ENCODE measurements around the gene WDR82. TPM values are rescaled to one million over a fixed set of nuclear protein-coding genes. Genes with fewer than 3 reads are reported as not detected.

WDR82 gene
- total and polyA plus RNA-seq, 9 of the 15 experiments (the other 6 are each of a cell fraction or from before 2014, with no cell fraction given): 6.4 to 62.9 (median 37.1) TPM

DNA sequence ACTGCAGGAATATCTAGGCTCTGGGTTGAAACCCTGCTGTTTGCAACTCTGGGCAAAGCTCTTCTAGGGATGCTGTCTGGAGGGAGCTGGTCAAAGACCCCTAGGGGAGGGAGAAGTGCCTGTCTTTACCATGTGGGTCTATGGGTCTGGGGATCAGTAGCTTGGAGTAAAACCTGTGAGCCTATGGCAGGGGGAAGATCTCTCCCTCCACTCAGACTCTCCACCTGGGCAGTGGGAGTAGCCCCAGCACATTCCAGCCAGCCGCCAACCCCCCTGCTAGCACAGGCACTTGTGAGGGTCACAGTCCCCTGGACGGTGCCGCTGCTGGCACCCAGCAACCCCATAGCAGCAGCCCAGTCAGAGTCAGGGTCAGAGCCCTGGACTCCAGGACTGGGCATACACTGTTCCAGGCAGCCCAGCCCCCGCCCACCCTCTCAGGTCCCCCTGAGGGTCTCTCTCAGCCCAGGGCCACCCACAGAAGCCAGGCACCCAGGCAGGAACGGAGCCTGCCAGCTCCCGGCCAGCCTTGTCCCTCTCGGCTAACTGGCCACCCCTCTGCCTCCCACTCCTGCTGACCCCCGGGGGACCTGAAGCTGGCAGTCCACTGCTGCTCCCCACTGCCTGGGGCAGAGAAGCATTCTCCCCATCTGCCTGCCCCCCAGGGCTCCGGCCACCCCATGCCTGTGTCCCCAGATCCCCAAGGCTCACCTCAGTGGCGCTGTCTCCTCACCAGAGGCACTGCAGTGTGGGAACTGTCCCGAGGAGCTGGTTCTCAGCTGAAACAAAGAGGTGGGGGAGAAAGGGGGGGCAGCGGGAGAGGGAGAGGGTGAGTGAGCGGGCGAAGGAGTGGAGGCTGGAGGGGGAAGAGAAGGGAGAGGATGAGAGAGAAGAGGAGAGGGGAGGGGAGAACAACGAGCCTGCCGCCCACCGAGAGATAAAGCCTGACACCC, 20.0 kb upstream of the WDR82 start (continued):
- no peak for TF ChIP-seq FOS (IDR thresholded peaks at IDR 0.05; ENCODE audit: extremely low read depth, insufficient read length)
- TF ChIP-seq RCOR1 (IDR thresholded peaks at IDR 0.05; ENCODE audit: borderline replicate concordance in 1 of 2, low read depth in 2 of 2, low read length in 2 of 2): no peak
- TF ChIP-seq NFE2L1 (tag; IDR thresholded peaks at IDR 0.05; ENCODE audit: borderline replicate concordance, low read depth): no peak
- TF ChIP-seq, protein P1, sequence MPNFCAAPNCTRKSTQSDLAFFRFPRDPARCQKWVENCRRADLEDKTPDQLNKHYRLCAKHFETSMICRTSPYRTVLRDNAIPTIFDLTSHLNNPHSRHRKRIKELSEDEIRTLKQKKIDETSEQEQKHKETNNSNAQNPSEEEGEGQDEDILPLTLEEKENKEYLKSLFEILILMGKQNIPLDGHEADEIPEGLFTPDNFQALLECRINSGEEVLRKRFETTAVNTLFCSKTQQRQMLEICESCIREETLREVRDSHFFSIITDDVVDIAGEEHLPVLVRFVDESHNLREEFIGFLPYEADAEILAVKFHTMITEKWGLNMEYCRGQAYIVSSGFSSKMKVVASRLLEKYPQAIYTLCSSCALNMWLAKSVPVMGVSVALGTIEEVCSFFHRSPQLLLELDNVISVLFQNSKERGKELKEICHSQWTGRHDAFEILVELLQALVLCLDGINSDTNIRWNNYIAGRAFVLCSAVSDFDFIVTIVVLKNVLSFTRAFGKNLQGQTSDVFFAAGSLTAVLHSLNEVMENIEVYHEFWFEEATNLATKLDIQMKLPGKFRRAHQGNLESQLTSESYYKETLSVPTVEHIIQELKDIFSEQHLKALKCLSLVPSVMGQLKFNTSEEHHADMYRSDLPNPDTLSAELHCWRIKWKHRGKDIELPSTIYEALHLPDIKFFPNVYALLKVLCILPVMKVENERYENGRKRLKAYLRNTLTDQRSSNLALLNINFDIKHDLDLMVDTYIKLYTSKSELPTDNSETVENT (CRISPR knock-in tag; IDR thresholded peaks at IDR 0.05): no peak
- no peak for TF ChIP-seq YY1 (IDR thresholded peaks at IDR 0.05; ENCODE audit: borderline replicate concordance in 1 of 3, control insufficient read depth in 1 of 3, extremely low read depth in 1 of 3, insufficient read depth in 3 of 3, insufficient read length in 1 of 3, insufficient replicate concordance in 2 of 3, low read depth in 1 of 3, low read length in 2 of 3)
- TF ChIP-seq, protein P2, sequence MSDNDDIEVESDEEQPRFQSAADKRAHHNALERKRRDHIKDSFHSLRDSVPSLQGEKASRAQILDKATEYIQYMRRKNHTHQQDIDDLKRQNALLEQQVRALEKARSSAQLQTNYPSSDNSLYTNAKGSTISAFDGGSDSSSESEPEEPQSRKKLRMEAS (CRISPR knock-in tag; IDR thresholded peaks at IDR 0.05): no peak
- TF ChIP-seq, protein P3, sequence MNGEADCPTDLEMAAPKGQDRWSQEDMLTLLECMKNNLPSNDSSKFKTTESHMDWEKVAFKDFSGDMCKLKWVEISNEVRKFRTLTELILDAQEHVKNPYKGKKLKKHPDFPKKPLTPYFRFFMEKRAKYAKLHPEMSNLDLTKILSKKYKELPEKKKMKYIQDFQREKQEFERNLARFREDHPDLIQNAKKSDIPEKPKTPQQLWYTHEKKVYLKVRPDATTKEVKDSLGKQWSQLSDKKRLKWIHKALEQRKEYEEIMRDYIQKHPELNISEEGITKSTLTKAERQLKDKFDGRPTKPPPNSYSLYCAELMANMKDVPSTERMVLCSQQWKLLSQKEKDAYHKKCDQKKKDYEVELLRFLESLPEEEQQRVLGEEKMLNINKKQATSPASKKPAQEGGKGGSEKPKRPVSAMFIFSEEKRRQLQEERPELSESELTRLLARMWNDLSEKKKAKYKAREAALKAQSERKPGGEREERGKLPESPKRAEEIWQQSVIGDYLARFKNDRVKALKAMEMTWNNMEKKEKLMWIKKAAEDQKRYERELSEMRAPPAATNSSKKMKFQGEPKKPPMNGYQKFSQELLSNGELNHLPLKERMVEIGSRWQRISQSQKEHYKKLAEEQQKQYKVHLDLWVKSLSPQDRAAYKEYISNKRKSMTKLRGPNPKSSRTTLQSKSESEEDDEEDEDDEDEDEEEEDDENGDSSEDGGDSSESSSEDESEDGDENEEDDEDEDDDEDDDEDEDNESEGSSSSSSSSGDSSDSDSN (IDR thresholded peaks at IDR 0.05; ENCODE audit: borderline replicate concordance in 1 of 2, low read depth in 2 of 2, low read length in 2 of 2): no peak
- TF ChIP-seq, protein P4, sequence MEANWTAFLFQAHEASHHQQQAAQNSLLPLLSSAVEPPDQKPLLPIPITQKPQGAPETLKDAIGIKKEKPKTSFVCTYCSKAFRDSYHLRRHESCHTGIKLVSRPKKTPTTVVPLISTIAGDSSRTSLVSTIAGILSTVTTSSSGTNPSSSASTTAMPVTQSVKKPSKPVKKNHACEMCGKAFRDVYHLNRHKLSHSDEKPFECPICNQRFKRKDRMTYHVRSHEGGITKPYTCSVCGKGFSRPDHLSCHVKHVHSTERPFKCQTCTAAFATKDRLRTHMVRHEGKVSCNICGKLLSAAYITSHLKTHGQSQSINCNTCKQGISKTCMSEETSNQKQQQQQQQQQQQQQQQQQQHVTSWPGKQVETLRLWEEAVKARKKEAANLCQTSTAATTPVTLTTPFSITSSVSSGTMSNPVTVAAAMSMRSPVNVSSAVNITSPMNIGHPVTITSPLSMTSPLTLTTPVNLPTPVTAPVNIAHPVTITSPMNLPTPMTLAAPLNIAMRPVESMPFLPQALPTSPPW (CRISPR knock-in tag; IDR thresholded peaks at IDR 0.05): peak; percentile 86
- TF ChIP-seq, protein P5, sequence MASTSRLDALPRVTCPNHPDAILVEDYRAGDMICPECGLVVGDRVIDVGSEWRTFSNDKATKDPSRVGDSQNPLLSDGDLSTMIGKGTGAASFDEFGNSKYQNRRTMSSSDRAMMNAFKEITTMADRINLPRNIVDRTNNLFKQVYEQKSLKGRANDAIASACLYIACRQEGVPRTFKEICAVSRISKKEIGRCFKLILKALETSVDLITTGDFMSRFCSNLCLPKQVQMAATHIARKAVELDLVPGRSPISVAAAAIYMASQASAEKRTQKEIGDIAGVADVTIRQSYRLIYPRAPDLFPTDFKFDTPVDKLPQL (IDR thresholded peaks at IDR 0.05; ENCODE audit: extremely low read depth, insufficient read length): no peak
- TF ChIP-seq, protein P6, sequence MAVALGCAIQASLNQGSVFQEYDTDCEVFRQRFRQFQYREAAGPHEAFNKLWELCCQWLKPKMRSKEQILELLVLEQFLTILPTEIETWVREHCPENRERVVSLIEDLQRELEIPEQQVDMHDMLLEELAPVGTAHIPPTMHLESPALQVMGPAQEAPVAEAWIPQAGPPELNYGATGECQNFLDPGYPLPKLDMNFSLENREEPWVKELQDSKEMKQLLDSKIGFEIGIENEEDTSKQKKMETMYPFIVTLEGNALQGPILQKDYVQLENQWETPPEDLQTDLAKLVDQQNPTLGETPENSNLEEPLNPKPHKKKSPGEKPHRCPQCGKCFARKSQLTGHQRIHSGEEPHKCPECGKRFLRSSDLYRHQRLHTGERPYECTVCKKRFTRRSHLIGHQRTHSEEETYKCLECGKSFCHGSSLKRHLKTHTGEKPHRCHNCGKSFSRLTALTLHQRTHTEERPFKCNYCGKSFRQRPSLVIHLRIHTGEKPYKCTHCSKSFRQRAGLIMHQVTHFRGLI (CRISPR knock-in tag; IDR thresholded peaks at IDR 0.05): no peak
- TF ChIP-seq ZNF124 (CRISPR knock-in tag; IDR thresholded peaks at IDR 0.05): no peak
- no peak for TF ChIP-seq ZNF668 (CRISPR knock-in tag; IDR thresholded peaks at IDR 0.05)
- TF ChIP-seq FOXJ3 (CRISPR knock-in tag; IDR thresholded peaks at IDR 0.05): no peak
